ENCODE measurements around the gene ADAMTS3. TPM values are rescaled to one million over a fixed set of nuclear protein-coding genes. Genes with fewer than 3 reads are reported as not detected.

Gene ADAMTS3
- total RNA-seq (not detected), polyA plus RNA-seq (under 1 TPM in 1 of 4 donors, not detected in 3; 0.34 TPM)

DNA sequence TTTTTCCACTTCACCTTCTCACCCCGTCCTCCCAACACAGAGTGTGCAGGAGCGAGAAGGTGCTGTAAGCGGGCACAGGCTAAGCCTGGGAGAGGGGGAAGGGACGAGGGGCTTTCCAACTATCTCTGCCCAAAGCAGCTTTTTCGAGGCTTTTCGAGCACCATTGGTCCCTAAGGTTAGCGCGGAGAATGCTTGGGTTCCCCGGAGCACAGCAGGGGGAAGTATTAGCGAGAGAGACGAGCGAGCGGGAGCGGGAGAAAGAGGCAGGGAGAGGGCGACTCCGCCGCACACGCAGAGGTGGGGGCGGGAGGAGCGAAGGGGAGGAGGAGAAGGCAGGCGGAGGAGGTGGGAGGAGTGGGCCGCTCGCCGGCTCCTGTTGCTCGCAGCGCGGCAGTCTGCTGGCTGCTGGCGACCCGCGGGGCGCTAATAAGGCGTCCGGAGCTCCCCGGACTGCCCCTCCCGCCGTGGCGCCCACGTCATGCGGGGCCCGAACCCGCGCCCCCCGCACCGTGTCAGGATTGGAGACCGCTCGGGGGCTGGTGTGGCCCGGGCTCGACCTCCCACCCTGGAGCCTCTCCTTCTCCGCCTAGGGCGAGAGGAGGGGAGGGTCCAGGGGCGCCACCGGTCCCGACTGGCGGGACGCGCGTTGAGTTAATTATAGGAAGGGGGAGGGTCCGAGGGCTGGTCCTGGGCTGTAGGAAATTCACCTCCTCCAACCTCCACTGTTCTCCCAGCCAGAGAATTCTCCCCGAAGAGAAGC is at the start of gene ADAMTS3:
ADAMTS3 (minus strand) TSS at position 263 of the 760 bp plus-strand sequence. CDS start 459 bp downstream, outside the sequence.
- H3K27me3 ChIP-seq (ENCODE audit: control insufficient read depth, insufficient read depth, low read length) = peaks cover 17% of the 10 kb centered on the region
- H3K36me3 ChIP-seq (ENCODE audit: control insufficient read depth, insufficient read depth, low read length) = no peaks in the 10 kb centered on the region
- H3K9me3 ChIP-seq (ENCODE audit: control insufficient read depth in 2 of 2, low read length in 2 of 2) = no peaks in the 10 kb centered on the region
- Mint-ChIP-seq H3K27me3 (peaks cover 65% of the 10 kb centered on the region), H3K36me3 (no peaks in the 10 kb centered on the region), H3K9me3 (peaks cover 0 to 7% (median 0%) of the 10 kb centered on the region in 7 donors), H3K27ac (peak within 1 kb of the TSS in 1 of 3 donors; percentile 37), H3K4me3 (peak within 1 kb of the TSS; percentile 75 to 90 (median 79)), H3K4me1 (peaks cover 0 to 18% (median 4%) of the 10 kb centered on the region in 4 donors)
- no peak within 1 kb of the TSS for H3K4me3 ChIP-seq (ENCODE audit: low read depth, low read length)
- no peak within 1 kb of the TSS for H3K27ac ChIP-seq (ENCODE audit: insufficient read depth, low read length, poor library complexity, severe bottlenecking)
- ATAC-seq (ENCODE audit: low read depth in 2 of 2) = no peak
- no peaks in the 10 kb centered on the region for H3K4me1 ChIP-seq (ENCODE audit: control insufficient read depth, insufficient read depth, low read length, poor library complexity, severe bottlenecking)
- DNase-seq = peak in 1 of 3 donors; percentile 0

DNA sequence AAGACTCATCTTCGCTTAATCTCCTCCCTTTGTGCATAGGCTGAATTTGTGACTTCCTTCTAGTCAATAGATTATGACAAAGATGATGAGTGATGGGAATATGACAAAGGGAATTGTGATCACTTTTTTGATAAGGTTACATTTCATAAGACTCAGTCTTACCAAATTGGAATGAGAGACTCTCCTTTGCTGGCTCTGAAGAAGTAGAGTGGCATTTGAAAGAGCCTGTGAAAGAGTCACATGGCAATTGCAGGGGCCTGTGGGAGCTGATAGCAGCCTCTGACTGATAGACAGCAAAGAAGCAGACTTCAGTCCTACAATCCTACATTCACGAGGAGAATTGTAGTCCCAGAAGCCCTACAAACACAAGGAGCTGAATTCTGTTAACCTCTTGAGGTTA is 44.9 kb upstream of the ADAMTS3 start:
- Histone ChIP-seq H3K27me3 (ENCODE audit: control insufficient read depth, insufficient read depth, low read length) (no peaks in the 10 kb centered on the region), H3K36me3 (ENCODE audit: control insufficient read depth, insufficient read depth, low read length) (no peaks in the 10 kb centered on the region), H3K27ac (ENCODE audit: insufficient read depth, low read length, poor library complexity, severe bottlenecking) (no peak overlapping the region), H3K4me3 (ENCODE audit: low read depth, low read length) (no peak overlapping the region), H3K9me3 (ENCODE audit: control insufficient read depth in 2 of 2, low read length in 2 of 2) (no peaks in the 10 kb centered on the region), H3K4me1 (ENCODE audit: control insufficient read depth, insufficient read depth, low read length, poor library complexity, severe bottlenecking) (no peaks in the 10 kb centered on the region)
- Mint-ChIP-seq H3K27ac (no peak overlapping the region), H3K4me3 (no peak overlapping the region), H3K4me1 (no peaks in the 10 kb centered on the region), H3K9me3 (peaks cover 0 to 10% (median 0%) of the 10 kb centered on the region in 7 donors), H3K36me3 (no peaks in the 10 kb centered on the region), H3K27me3 (no peaks in the 10 kb centered on the region)
- ATAC-seq (ENCODE audit: low read depth in 2 of 2) (no peak), DNase-seq (no peak)

DNA sequence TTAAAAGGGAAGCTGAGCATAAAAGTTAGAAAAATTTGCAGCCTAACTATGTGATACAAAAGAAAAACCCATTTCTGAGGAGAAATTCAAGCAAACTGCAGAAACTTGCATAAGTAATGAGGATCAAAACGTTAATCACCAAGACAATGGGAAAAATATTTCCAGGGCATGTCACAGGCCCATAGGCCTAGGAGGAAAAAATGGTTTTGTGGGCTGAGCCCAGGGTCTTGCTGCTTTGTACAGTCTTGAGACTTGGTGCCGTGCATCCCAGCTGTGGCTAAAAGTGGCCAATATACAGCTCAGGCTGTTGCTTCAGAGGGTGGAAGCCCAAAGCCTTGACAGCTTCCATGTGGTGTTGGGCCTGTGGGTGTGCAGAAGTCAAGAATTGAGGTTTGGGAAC is 37.7 kb upstream of the ADAMTS3 start:
- Histone ChIP-seq H3K4me1 (ENCODE audit: control insufficient read depth, insufficient read depth, low read length, poor library complexity, severe bottlenecking) (no peaks in the 10 kb centered on the region), H3K4me3 (ENCODE audit: low read depth, low read length) (no peak overlapping the region), H3K27me3 (ENCODE audit: control insufficient read depth, insufficient read depth, low read length) (no peaks in the 10 kb centered on the region), H3K36me3 (ENCODE audit: control insufficient read depth, insufficient read depth, low read length) (no peaks in the 10 kb centered on the region), H3K9me3 (ENCODE audit: control insufficient read depth in 2 of 2, low read length in 2 of 2) (no peaks in the 10 kb centered on the region), H3K27ac (ENCODE audit: insufficient read depth, low read length, poor library complexity, severe bottlenecking) (no peak overlapping the region)
- DNase-seq = no peak
- H3K36me3 Mint-ChIP-seq = no peaks in the 10 kb centered on the region
- no peak for ATAC-seq (ENCODE audit: low read depth in 2 of 2)
- H3K4me1 Mint-ChIP-seq = no peaks in the 10 kb centered on the region
- H3K27ac Mint-ChIP-seq = no peak overlapping the region
- H3K4me3 Mint-ChIP-seq = no peak overlapping the region
- no peaks in the 10 kb centered on the region for H3K27me3 Mint-ChIP-seq
- peaks cover 1 to 13% (median 4%) of the 10 kb centered on the region in 7 donors for H3K9me3 Mint-ChIP-seq

DNA sequence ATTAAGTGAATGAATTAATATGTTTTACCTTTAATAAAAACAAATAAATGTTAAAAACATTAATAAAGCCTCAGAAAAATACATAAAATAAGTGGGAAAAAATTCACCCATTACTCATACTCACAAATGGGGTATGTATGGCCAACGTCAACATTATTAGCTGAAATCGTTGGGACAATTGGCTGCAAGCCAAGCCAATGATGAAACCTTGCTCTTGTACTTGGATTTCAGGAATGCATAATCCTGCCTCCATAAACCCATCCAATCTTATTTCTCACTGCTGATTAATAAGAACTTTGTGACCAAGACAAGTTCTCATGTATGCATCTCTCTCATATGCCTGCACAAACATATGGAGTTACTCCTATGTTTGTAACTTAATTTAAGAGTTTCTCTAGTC is 35.3 kb upstream of the ADAMTS3 start:
- no peaks in the 10 kb centered on the region for H3K36me3 ChIP-seq (ENCODE audit: control insufficient read depth, insufficient read depth, low read length)

DNA sequence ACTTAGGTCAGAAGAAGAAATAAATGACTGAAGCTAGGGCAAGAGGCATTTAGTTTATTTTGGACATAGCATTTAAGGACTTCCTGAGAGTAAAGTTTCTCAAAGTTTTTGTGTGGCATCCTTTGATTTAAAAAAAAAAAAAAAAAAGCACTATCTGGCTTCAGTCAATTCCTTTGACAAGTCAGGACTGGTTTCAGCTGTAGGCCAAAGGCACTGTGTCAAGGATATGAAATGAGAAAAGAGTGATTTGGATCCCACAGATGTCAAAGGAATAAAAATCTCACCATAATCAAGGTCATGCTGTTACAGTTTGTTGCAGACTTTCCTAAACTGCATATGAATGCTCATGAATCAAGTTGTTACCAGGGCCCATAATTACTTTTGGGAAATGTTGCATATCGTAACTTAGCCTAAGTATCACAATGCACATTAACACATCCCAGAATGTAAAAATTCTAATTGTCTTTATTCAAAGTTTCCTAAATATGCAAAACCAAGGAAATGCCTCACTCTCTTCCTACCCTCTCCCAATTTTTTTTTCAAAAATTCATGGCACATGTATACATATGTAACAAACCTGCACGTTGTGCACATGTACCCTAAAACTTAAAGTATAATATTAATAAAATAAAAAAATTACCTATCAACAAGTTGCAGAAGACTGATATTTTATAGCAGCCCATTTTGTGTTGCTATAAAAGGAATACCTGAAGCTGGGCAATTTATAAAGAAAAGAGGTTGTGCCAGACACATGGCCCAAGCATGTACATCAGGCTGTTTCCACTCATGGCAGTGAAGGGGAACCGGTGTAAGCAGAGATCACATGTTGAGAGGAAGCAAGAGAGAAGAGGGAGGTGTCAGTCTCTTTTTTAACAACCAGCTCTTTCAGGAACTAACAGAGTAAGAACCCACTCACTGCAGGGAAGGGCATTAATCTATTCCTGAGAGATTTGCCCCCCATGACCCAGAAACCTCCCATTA is 33.7 kb upstream of the ADAMTS3 start:
- no peak overlapping the region for H3K4me3 ChIP-seq (ENCODE audit: low read depth, low read length)
- H3K9me3 ChIP-seq (ENCODE audit: control insufficient read depth in 2 of 2, low read length in 2 of 2) = no peaks in the 10 kb centered on the region
- peaks cover 1 to 10% (median 5%) of the 10 kb centered on the region in 7 donors for H3K9me3 Mint-ChIP-seq
- no peaks in the 10 kb centered on the region for H3K27me3 ChIP-seq (ENCODE audit: control insufficient read depth, insufficient read depth, low read length)
- no peaks in the 10 kb centered on the region for H3K4me1 ChIP-seq (ENCODE audit: control insufficient read depth, insufficient read depth, low read length, poor library complexity, severe bottlenecking)
- DNase-seq (no peak), ATAC-seq (ENCODE audit: low read depth in 2 of 2) (no peak)
- H3K36me3 ChIP-seq (ENCODE audit: control insufficient read depth, insufficient read depth, low read length) = no peaks in the 10 kb centered on the region
- no peaks in the 10 kb centered on the region for H3K27me3 Mint-ChIP-seq
- no peaks in the 10 kb centered on the region for H3K36me3 Mint-ChIP-seq
- no peak overlapping the region for H3K27ac Mint-ChIP-seq
- no peaks in the 10 kb centered on the region for H3K4me1 Mint-ChIP-seq
- H3K27ac ChIP-seq (ENCODE audit: insufficient read depth, low read length, poor library complexity, severe bottlenecking) = no peak overlapping the region
- no peak overlapping the region for H3K4me3 Mint-ChIP-seq

More for the DNA sequence above, 35.3 kb upstream of the ADAMTS3 start:
- Histone ChIP-seq H3K4me1 (ENCODE audit: control insufficient read depth, insufficient read depth, low read length, poor library complexity, severe bottlenecking) (no peaks in the 10 kb centered on the region), H3K27ac (ENCODE audit: insufficient read depth, low read length, poor library complexity, severe bottlenecking) (no peak overlapping the region), H3K4me3 (ENCODE audit: low read depth, low read length) (no peak overlapping the region), H3K9me3 (ENCODE audit: control insufficient read depth in 2 of 2, low read length in 2 of 2) (no peaks in the 10 kb centered on the region), H3K27me3 (ENCODE audit: control insufficient read depth, insufficient read depth, low read length) (no peaks in the 10 kb centered on the region)
- no peak overlapping the region for H3K27ac Mint-ChIP-seq
- H3K4me1 Mint-ChIP-seq = no peaks in the 10 kb centered on the region
- no peak overlapping the region for H3K4me3 Mint-ChIP-seq
- ATAC-seq (ENCODE audit: low read depth in 2 of 2) (no peak), DNase-seq (no peak)
- H3K27me3 Mint-ChIP-seq = no peaks in the 10 kb centered on the region
- H3K9me3 Mint-ChIP-seq = peaks cover 1 to 13% (median 5%) of the 10 kb centered on the region in 7 donors
- no peaks in the 10 kb centered on the region for H3K36me3 Mint-ChIP-seq

DNA sequence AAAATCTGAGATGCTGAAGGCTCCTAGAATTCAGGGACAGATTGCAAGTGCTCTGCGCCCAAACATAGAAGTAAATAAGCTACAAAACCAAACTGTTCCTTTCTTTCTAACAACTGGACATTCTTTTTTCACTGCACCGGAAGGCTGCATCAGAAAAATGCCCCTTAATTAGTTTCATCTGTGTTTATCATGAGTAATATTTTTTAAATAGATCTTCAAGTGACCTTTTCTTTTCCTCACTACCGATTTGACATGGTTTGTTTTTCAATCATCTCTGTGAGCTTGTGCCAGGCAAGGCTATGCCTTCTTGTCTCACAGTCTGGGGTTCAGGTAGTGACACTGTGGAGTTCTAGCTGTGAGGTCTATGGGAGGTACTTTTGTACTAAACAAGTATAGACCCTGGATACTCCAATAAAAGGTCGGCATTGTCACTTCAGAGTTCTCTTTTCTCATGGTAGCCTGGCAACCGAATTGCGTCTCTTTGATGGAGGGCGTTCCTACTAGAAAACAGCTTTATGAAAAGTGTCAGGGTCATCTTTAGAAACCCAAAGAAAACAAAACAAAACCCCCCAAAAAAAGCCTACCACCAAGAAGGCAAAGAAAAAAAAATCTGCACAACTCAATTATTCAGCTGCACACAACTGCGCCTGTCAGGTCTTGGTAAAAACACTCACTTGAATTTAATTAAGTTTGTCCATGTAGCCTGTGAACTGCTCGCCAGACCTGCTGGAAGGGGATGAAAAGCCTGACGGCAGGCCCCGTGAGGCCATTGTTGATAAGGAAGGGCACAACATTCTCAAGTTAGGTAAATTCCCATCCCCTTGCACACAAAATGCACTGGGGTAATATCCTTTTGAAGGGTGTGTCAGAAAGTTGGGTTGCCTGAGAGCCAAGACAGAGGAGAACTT is 22.8 kb upstream of the ADAMTS3 start:
- H3K36me3 Mint-ChIP-seq = no peaks in the 10 kb centered on the region
- no peak overlapping the region for H3K27ac Mint-ChIP-seq
- H3K27me3 ChIP-seq (ENCODE audit: control insufficient read depth, insufficient read depth, low read length) = no peaks in the 10 kb centered on the region
- H3K4me3 ChIP-seq (ENCODE audit: low read depth, low read length) = no peak overlapping the region
- peaks cover 0 to 6% (median 0%) of the 10 kb centered on the region in 7 donors for H3K9me3 Mint-ChIP-seq
- H3K27me3 Mint-ChIP-seq = no peaks in the 10 kb centered on the region
- ATAC-seq (ENCODE audit: low read depth in 2 of 2) (no peak), DNase-seq (no peak)
- H3K36me3 ChIP-seq (ENCODE audit: control insufficient read depth, insufficient read depth, low read length) = no peaks in the 10 kb centered on the region
- no peaks in the 10 kb centered on the region for H3K9me3 ChIP-seq (ENCODE audit: control insufficient read depth in 2 of 2, low read length in 2 of 2)
- H3K4me3 Mint-ChIP-seq = no peak overlapping the region
- H3K4me1 Mint-ChIP-seq = no peaks in the 10 kb centered on the region
- no peaks in the 10 kb centered on the region for H3K4me1 ChIP-seq (ENCODE audit: control insufficient read depth, insufficient read depth, low read length, poor library complexity, severe bottlenecking)
- H3K27ac ChIP-seq (ENCODE audit: insufficient read depth, low read length, poor library complexity, severe bottlenecking) = no peak overlapping the region

DNA sequence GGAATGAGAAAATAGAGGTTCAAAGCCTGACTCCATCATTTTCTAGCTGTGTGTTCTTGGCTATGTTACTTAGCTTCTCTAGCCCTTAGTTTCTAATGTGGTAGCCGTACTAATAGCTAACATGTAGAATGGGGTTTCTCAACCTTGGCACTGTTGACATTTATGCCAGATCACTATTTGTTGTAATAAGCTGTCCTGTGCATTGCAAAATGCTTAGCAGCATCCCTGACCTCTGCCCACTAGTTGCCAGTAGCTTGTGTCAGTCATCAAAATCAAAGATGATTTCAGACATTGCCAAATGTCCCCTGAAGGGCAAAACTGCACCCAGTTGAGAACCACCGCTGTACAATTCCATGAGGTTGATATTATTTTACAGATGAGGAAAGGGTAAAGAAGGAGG is 18.3 kb upstream of the ADAMTS3 start:
- no peaks in the 10 kb centered on the region for H3K27me3 Mint-ChIP-seq
- H3K27ac ChIP-seq (ENCODE audit: insufficient read depth, low read length, poor library complexity, severe bottlenecking) = no peak overlapping the region
- H3K4me1 Mint-ChIP-seq = no peaks in the 10 kb centered on the region
- no peak overlapping the region for H3K4me3 ChIP-seq (ENCODE audit: low read depth, low read length)
- H3K4me1 ChIP-seq (ENCODE audit: control insufficient read depth, insufficient read depth, low read length, poor library complexity, severe bottlenecking) = no peaks in the 10 kb centered on the region
- H3K36me3 ChIP-seq (ENCODE audit: control insufficient read depth, insufficient read depth, low read length) = no peaks in the 10 kb centered on the region
- DNase-seq (no peak), ATAC-seq (ENCODE audit: low read depth in 2 of 2) (no peak)
- no peak overlapping the region for H3K4me3 Mint-ChIP-seq
- no peaks in the 10 kb centered on the region for H3K9me3 ChIP-seq (ENCODE audit: control insufficient read depth in 2 of 2, low read length in 2 of 2)
- H3K9me3 Mint-ChIP-seq = peaks cover 0 to 3% (median 0%) of the 10 kb centered on the region in 7 donors
- H3K36me3 Mint-ChIP-seq = no peaks in the 10 kb centered on the region
- no peaks in the 10 kb centered on the region for H3K27me3 ChIP-seq (ENCODE audit: control insufficient read depth, insufficient read depth, low read length)
- no peak overlapping the region for H3K27ac Mint-ChIP-seq
